ENCODE results near the gene IL2.

IL2 gene

GRCh38 chr4:122456231-122457116 is at the start of gene IL2:
Gene IL2, minus strand, starts transcription at chr4:122456725. Its CDS starts 285 bp downstream, at chr4:122456440.
- no peak for DNase-seq (ENCODE audit: low read depth in 1 of 2, low spot score in 1 of 2)

GRCh38 chr4:122503214-122503613 is 46.7 kb upstream of the IL2 start:
- no peak for DNase-seq (ENCODE audit: low read depth in 1 of 2, low spot score in 1 of 2)

GRCh38 chr4:122500852-122501501 is 44.5 kb upstream of the IL2 start:
- no peak for DNase-seq (ENCODE audit: low read depth in 1 of 2, low spot score in 1 of 2)

- DNase-seq (ENCODE audit: low read depth in 1 of 2, low spot score in 1 of 2) = no peak
Measured at GRCh38 chr4:122489061-122489460, 32.5 kb upstream of the IL2 start.

DNA sequence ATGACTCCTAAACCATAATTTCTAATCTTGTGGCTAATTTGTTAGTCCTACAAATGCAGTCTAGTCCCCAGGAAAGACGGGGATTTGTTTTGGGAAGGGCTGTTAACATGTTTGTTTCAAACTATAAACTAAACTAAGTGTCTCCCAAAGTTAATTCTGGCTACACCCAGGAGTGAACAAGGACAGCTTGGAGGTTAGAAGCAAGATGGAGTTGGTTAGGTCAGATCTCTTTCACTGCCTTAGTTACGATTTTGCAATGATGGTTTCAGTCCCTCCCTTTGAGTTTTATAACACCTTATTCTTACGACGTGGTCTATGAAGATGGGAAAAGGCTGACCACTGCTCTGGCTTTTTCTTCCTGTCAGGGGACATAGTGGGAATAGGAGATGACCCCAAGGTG is 27.0 kb upstream of the IL2 start:
- DNase-seq (ENCODE audit: low read depth in 1 of 2, low spot score in 1 of 2) = no peak

GRCh38 chr4:122481766-122482405 is 25.4 kb upstream of the IL2 start:
- DNase-seq (ENCODE audit: low read depth in 1 of 2, low spot score in 1 of 2) = no peak

DNA sequence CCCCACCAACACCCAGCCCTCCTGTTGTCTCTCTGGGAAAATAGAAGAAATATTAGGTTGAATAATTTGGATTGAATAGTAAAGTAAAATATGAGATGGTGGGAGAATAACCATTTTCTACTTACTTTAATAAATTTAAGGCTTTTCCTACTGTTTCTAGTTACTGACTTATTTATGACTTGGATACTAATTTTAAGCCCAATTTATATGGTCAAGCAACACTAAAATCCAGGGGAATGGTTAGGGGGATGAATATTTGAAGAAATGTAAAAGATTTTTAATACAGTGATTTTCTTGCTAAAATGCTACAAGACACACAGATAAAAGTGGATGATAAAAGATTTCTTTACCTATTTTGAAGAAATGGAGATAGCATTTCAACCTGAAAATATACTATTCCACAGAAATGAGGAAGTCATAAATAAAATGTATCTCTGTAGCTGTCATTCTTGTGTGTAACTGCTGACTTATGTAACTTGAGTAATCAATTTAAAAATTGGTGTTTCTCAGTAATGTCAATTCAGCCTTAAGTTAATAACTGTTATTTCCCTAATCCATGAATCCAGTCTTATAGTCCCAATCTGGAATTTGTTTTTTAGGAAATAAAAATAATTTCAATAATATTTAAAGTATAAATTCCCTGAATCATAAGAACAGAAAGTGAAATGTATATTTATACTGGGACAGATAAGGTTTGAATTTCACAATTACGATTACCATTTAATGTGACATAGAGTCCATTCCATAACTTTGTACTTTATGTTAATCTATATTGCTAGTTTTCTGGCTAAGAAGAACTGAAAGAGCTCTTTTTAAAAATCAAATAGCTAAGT is 24.3 kb upstream of the IL2 start:
- DNase-seq (ENCODE audit: low read depth in 1 of 2, low spot score in 1 of 2) = no peak

DNA sequence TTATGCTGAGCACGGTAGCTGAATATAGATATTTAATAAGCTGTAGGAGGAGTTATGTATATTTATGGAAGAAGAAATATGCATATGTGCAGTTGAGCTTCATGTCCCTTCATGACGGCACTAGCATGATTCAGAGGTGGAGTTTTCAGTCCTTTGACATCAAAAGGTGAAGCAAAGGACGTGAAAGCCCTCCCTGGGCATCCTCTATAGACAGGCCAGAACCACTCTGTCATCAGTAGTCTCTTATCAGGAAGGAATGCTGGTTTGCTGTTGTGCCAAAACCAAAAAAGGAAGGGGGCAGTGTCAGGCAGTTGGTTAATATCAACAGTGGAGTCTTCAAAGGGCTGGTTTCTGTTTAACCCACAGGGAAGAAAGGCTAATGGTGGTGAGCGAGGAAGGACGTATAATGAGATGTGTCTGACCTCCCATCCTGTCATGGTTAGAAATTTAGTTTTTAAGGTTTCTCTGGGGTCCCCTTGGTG is 23.5 kb upstream of the IL2 start:
- DNase-seq (ENCODE audit: low read depth in 1 of 2, low spot score in 1 of 2) = no peak

- DNase-seq (ENCODE audit: low read depth in 1 of 2, low spot score in 1 of 2) = no peak
Measured at GRCh38 chr4:122476745-122477144, 20.2 kb upstream of the IL2 start.

- DNase-seq (ENCODE audit: low read depth in 1 of 2, low spot score in 1 of 2) = no peak
Measured at GRCh38 chr4:122476126-122476525, 19.6 kb upstream of the IL2 start.

DNA sequence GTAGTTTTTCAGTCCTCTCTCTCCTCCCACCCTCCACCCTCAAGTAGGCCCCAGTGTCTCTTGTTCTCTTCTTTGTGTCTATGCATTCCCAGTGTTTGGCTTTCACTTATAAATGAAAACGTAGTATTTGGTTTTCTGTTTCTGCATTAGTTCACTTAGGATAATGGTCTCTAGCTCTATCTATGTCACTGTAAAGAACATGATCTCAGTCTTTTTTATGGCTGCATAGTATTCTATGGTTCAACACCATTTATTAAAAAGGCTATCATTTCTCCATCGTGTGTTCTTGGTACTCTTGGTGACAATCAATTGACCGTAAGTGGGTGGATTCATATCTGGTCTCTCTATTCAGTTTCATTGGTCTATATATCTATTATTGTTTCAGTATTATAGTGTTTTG is 18.7 kb upstream of the IL2 start:
- no peak for DNase-seq (ENCODE audit: low read depth in 1 of 2, low spot score in 1 of 2)

DNA sequence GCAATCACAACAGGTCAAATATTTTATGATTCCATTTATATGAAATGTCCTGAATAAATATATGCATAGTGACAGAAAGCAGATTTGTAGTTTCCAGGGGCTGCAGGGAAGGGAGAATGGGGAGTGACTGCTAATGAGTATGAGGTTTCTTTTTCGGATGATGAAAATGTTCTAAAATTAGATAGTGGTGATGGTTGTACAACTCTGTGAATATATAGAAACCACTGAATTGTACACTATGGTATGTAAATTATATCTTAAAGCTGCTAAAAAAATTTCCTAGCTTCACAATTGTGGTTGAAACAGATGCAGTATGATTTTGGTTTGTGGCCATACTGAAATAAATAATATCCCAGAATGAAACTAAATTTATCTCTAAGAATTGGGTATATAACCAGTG is 12.9 kb upstream of the IL2 start:
- DNase-seq (ENCODE audit: low read depth in 1 of 2, low spot score in 1 of 2) = no peak

DNA sequence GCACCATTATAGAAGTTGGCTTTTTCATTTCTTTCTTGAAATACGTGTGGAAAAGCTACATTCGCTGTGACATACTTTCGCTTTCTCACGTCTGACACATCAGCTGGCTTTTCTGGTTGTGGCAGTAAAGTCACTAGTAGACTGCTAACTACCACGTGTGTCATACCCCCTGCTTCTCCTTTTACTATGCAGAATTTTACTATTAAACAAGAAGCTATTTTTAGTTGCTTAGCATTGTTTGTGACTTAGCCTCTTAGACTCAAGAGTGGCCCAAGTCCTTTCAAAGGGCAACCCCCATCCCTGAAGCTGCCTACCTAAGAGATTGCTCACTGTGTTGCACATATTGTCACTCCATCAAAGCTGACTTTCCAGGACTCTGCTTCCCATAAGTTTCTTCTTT is 2.1 kb upstream of the IL2 start:
- DNase-seq (ENCODE audit: low read depth in 1 of 2, low spot score in 1 of 2) = no peak

- no peak for DNase-seq (ENCODE audit: low read depth in 1 of 2, low spot score in 1 of 2)
Measured at GRCh38 chr4:122453384-122453995, 3.0 kb downstream of the IL2 start.

GRCh38 chr4:122450847-122451246 is 5.7 kb downstream of the IL2 start:
- DNase-seq (ENCODE audit: low read depth in 1 of 2, low spot score in 1 of 2) = peak in 1 of 2 donors; percentile 9

DNA sequence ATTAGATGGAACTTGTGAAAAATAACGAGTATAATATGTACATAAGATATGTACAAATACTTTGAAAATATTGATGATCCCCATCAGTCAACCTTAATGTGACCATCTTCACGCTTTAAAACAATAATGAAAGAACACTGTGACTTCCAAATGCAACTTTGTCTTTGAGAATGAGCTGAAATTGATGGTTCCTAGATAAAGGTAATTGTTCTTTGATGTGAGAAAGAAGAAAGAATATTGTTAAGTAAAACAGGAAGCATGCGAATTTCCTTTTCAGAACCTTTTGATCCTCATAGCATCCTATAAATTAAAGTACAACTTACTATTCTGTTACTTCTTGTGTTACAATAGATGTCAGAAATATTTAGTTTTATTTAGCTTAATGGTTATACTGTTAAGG is 22.2 kb downstream of the IL2 start:
- no peak for DNase-seq (ENCODE audit: low read depth in 1 of 2, low spot score in 1 of 2)

DNA sequence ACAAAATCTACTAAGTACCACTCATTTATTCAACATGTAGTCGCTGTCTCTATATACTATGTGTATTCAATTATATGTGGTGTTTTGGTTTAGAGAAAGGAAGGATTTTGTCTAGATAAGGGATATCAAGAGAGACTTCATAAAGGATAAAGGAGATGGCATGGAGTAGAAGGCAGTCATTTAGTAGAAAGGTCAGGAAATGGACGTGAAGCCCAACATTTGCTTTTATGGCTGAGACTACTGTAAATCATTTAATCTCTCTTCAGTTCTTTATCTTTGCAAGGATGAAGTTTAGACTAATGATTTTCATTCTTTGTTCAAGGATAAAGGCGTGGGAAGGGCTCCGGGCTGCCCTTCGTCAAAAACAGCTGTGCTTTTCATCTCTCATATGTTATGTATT is 25.2 kb downstream of the IL2 start:
- DNase-seq (ENCODE audit: low read depth in 1 of 2, low spot score in 1 of 2) = no peak

GRCh38 chr4:122423246-122423645 is 33.3 kb downstream of the IL2 start:
- DNase-seq (ENCODE audit: low read depth in 1 of 2, low spot score in 1 of 2) = no peak

DNA sequence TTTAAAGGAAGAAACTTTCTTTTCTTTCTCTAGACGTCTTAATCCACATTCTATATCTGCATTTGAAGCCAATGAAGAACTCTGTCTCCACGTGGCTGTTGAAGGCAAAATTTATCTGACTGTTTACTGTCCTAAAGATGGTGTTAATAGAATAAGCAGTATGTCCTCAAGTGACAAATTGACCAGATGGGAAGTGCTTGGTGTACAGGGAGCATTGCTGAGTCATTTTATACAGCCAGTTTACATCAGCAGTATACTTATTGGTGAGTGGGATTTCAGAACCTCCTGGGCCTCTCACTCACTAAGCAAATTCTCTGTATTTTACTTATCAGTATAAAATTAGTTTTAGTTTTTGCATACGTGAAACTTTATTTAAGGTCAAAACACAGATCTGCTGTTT is 44.0 kb downstream of the IL2 start:
- no peak for DNase-seq (ENCODE audit: low read depth in 1 of 2, low spot score in 1 of 2)

- DNase-seq (ENCODE audit: low read depth in 1 of 2, low spot score in 1 of 2) = no peak
Measured at GRCh38 chr4:122403861-122404260, 52.7 kb downstream of the IL2 start.
